Stimulated activated naive CD8-positive, alpha-beta T cell treated with anti-CD3 and anti-CD28 coated beads, Interleukin-15, amount 100 ng/mL, for 72 hours (primary cell): ENCODE results near the gene DGKB.
A peak's percentile ranks its signal among the peaks of the same experiment; 100 is the strongest.

Source experiments
- ATAC-seq: fragments of 150-1000 bp; cut with Tn5 transposase; 2 replicates; pipeline ENCODE4 v1.10.0; 2021; ENCODE audit warnings: mild to moderate bottlenecking, moderate library complexity
- DNase-seq, 2 donors: peaks; one replicate each; pipeline ENCODE4 v3.0.0; 2021 to 2022
- H3K27ac Mint-ChIP-seq, 2 donors: one replicate each; pipeline ENCODE4 v1.8.0; 2022; ENCODE audit warnings: mild to moderate bottlenecking in 2 of 2, mixed read lengths in 2 of 2, moderate library complexity in 2 of 2
- H3K27me3 Mint-ChIP-seq: one replicate; pipeline ENCODE4 v1.8.0; 2022; ENCODE audit warnings: mixed read lengths
- H3K4me1 Mint-ChIP-seq: one replicate; pipeline ENCODE4 v1.8.0; 2022; ENCODE audit warnings: mild to moderate bottlenecking, mixed read lengths
- H3K4me3 Mint-ChIP-seq, 2 donors: one replicate each; pipeline ENCODE4 v1.8.0; 2022; ENCODE audit warnings: mild to moderate bottlenecking in 2 of 2, mixed read lengths in 2 of 2, moderate library complexity in 1 of 2
- H3K9me3 Mint-ChIP-seq, 2 donors: one replicate each; pipeline ENCODE4 v1.8.0; 2022; ENCODE audit warnings: mixed read lengths in 2 of 2

DGKB gene

DNA sequence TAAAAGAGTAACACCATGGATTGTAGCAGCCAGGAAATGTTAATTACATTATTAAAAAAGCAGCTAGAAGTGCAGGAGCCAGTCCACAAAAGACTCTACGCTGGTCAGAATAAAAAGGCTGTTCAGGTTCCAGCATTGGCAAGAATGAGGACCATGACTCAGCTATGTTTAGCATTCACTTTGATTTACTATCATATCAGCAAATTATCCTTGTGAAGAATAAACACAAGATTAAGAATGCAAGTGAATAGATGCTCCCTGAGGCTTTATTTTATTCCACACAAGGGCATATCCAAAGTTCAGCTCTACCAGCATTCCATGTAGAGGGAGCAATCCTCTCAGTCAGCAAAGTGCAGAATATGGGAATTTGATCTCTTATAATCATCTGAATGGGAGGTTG lies 13.6 kb downstream of the DGKB start:
- no peaks in the 10 kb centered on the region for H3K4me1 Mint-ChIP-seq
- no peak overlapping the region for H3K27ac Mint-ChIP-seq
- H3K27me3 Mint-ChIP-seq = no peaks in the 10 kb centered on the region

GRCh38 chr7:14886533-14886932 lies 16.0 kb downstream of the DGKB start:
- H3K4me3 Mint-ChIP-seq = no peak overlapping the region
- no peaks in the 10 kb centered on the region for H3K4me1 Mint-ChIP-seq

More for the DNA sequence above, 13.6 kb downstream of the DGKB start:
- DNase-seq = no peak
- H3K4me3 Mint-ChIP-seq = no peak overlapping the region
- no peak for ATAC-seq
- H3K9me3 Mint-ChIP-seq = no peaks in the 10 kb centered on the region

GRCh38 chr7:14875941-14876587 lies 26.5 kb downstream of the DGKB start:
- Mint-ChIP-seq H3K27ac (no peak overlapping the region), H3K9me3 (no peaks in the 10 kb centered on the region), H3K27me3 (no peaks in the 10 kb centered on the region), H3K4me3 (no peak overlapping the region), H3K4me1 (no peaks in the 10 kb centered on the region)
- ATAC-seq = no peak
- no peak for DNase-seq

More at GRCh38 chr7:14886533-14886932, 16.0 kb downstream of the DGKB start:
- no peaks in the 10 kb centered on the region for H3K27me3 Mint-ChIP-seq
- DNase-seq (no peak), ATAC-seq (no peak)
- no peak overlapping the region for H3K27ac Mint-ChIP-seq
- no peaks in the 10 kb centered on the region for H3K9me3 Mint-ChIP-seq

DNA sequence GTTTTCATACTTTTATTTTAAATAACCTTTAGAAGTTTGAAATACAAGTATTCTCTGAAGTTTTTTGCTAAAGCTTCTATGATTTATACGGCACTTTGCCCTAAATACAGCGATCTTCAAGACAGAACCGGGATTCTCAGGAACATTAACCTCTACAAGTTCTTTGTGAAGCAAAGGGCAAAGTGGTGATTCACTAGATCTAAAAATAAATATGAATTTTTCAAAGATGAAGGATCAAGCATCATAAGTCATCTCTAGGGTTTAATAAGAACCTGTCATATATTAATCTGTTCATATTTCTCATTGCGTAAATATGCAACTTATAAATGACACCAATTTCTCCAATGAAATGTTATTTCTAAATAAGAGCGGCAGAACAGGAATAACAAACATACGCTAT lies 30.7 kb downstream of the DGKB start:
- no peaks in the 10 kb centered on the region for H3K9me3 Mint-ChIP-seq
- H3K4me3 Mint-ChIP-seq = no peak overlapping the region
- H3K27me3 Mint-ChIP-seq = no peaks in the 10 kb centered on the region
- no peak overlapping the region for H3K27ac Mint-ChIP-seq
- DNase-seq (no peak), ATAC-seq (no peak)
- H3K4me1 Mint-ChIP-seq = no peaks in the 10 kb centered on the region

- H3K4me1 Mint-ChIP-seq = no peaks in the 10 kb centered on the region
Observed at GRCh38 chr7:14870394-14870793, 32.2 kb downstream of the DGKB start.

DNA sequence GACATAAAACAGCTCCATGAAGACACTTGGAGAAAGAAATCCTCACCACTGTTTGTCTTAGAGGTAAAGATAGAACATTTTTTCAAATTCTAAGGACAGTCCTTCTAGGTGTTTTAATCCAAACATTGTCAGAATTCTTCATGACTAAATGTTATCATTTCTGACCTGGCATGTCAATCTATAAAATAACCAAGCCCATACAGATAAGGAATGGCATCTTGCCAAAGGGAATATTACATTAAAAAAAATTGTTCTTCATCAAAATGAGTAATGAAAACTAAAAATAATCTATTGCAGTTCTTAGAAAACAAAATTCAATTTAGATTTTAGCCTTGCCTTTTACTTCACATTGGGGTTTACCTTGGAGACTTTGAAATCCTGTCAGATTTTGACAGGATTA lies 33.6 kb downstream of the DGKB start:
- Mint-ChIP-seq H3K9me3 (peaks cover 0 to 5% of the 10 kb centered on the region in 2 donors), H3K27ac (no peak overlapping the region), H3K27me3 (no peaks in the 10 kb centered on the region), H3K4me1 (no peaks in the 10 kb centered on the region), H3K4me3 (no peak overlapping the region)
- DNase-seq (no peak), ATAC-seq (no peak)

More at GRCh38 chr7:14870394-14870793, 32.2 kb downstream of the DGKB start:
- Mint-ChIP-seq H3K4me3 (no peak overlapping the region), H3K27ac (no peak overlapping the region), H3K27me3 (no peaks in the 10 kb centered on the region), H3K9me3 (peaks cover 0 to 2% of the 10 kb centered on the region in 2 donors)
- DNase-seq = no peak
- no peak for ATAC-seq

DNA sequence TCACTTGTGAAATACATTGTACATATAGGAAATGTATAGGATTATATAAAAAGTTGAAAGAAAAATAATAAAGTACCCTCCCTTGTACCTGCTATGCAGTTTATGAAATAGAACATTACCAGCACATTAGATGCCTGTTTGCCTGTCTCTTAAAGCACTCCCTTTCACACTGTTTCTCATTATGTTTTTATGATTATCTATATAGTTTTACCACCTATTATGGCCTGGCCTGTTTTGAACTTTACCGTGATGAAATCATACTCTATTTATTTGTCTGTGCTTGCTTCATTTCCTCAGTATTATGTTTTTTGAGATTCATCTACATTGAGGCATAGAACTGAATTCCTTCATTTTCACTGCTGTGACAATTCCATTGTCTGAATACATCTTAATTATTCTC lies 41.1 kb downstream of the DGKB start:
- Mint-ChIP-seq H3K27me3 (no peaks in the 10 kb centered on the region), H3K4me3 (no peak overlapping the region)
- ATAC-seq = no peak

DNA sequence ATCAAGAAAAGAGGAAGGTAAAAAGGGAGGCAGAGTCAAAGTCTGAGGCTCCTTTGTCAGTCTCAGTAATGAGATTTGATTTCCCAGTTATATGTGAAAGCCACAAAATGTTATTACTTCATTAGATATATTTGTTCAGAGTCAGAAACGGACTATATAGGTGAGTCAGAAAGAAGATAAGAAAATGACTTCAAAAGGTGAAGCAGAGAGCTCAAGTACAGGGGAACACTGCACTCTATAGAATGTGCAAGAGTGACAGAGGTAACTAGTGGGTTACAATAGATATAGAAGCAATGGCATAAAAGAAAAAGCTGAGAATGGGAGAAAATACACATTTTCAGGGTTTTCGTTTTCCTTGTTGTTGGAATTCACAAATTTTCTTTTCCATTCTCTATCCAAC lies 43.3 kb downstream of the DGKB start:
- Mint-ChIP-seq H3K27me3 (no peaks in the 10 kb centered on the region), H3K9me3 (no peaks in the 10 kb centered on the region), H3K4me1 (no peaks in the 10 kb centered on the region), H3K4me3 (no peak overlapping the region), H3K27ac (no peak overlapping the region)
- DNase-seq (no peak), ATAC-seq (no peak)

More for the DNA sequence above, 41.1 kb downstream of the DGKB start:
- Mint-ChIP-seq H3K27ac (no peak overlapping the region), H3K9me3 (peaks cover 0 to 5% of the 10 kb centered on the region in 2 donors), H3K4me1 (no peaks in the 10 kb centered on the region)
- DNase-seq = no peak

DNA sequence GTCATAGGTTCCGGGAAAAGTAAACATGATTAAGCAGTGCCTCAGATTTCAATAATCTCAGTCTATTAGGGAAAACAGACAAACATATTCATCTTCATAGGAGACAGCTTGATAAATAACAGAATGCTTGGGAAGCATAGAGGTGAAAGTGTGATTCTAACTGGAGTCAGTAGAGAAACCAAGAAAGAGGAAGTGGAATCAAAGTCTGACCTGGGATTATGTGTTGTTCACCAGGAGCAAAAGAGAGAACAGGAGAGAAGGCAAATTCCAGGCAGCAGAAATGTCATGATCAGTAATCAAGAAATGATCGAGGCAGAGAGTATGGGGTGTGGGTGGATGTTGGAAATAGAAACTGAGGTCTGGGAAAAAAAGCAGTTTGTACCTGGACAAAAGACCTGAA lies 43.7 kb downstream of the DGKB start:
- no peak overlapping the region for H3K27ac Mint-ChIP-seq
- H3K4me1 Mint-ChIP-seq = no peaks in the 10 kb centered on the region
- no peak overlapping the region for H3K4me3 Mint-ChIP-seq
- no peak for ATAC-seq
- H3K9me3 Mint-ChIP-seq = no peaks in the 10 kb centered on the region
- DNase-seq = no peak
- no peaks in the 10 kb centered on the region for H3K27me3 Mint-ChIP-seq

GRCh38 chr7:14858410-14858809 lies 44.1 kb downstream of the DGKB start:
- ATAC-seq = no peak
- H3K9me3 Mint-ChIP-seq = no peaks in the 10 kb centered on the region
- H3K27me3 Mint-ChIP-seq = no peaks in the 10 kb centered on the region
- DNase-seq = no peak
- no peak overlapping the region for H3K4me3 Mint-ChIP-seq
- no peak overlapping the region for H3K27ac Mint-ChIP-seq
- H3K4me1 Mint-ChIP-seq = no peaks in the 10 kb centered on the region

- H3K9me3 Mint-ChIP-seq = peaks cover 0 to under 1% of the 10 kb centered on the region in 2 donors
- no peak overlapping the region for H3K27ac Mint-ChIP-seq
- no peak for DNase-seq
- no peak overlapping the region for H3K4me3 Mint-ChIP-seq
- no peak for ATAC-seq
- H3K27me3 Mint-ChIP-seq = no peaks in the 10 kb centered on the region
- H3K4me1 Mint-ChIP-seq = no peaks in the 10 kb centered on the region
Observed at GRCh38 chr7:14855033-14855794, 47.3 kb downstream of the DGKB start.

GRCh38 chr7:14854471-14854870 lies 48.1 kb downstream of the DGKB start:
- DNase-seq (no peak), ATAC-seq (no peak)
- Mint-ChIP-seq H3K27me3 (no peaks in the 10 kb centered on the region), H3K4me1 (no peaks in the 10 kb centered on the region), H3K4me3 (no peak overlapping the region), H3K27ac (no peak overlapping the region), H3K9me3 (peaks cover 0 to 8% of the 10 kb centered on the region in 2 donors)

GRCh38 chr7:14851610-14852009 lies 50.9 kb downstream of the DGKB start:
- H3K4me1 Mint-ChIP-seq = no peaks in the 10 kb centered on the region
- H3K27ac Mint-ChIP-seq = no peak overlapping the region
- DNase-seq = no peak
- no peaks in the 10 kb centered on the region for H3K27me3 Mint-ChIP-seq
- no peak for ATAC-seq
- H3K4me3 Mint-ChIP-seq = no peak overlapping the region
- H3K9me3 Mint-ChIP-seq = peaks cover 0 to 9% of the 10 kb centered on the region in 2 donors

GRCh38 chr7:14850039-14850438 lies 52.5 kb downstream of the DGKB start:
- ATAC-seq (no peak), DNase-seq (no peak)
- Mint-ChIP-seq H3K9me3 (peaks cover 0 to 9% of the 10 kb centered on the region in 2 donors), H3K4me3 (no peak overlapping the region), H3K4me1 (no peaks in the 10 kb centered on the region), H3K27ac (peak overlapping the region in 1 of 2 donors; percentile 8), H3K27me3 (no peaks in the 10 kb centered on the region)

DNA sequence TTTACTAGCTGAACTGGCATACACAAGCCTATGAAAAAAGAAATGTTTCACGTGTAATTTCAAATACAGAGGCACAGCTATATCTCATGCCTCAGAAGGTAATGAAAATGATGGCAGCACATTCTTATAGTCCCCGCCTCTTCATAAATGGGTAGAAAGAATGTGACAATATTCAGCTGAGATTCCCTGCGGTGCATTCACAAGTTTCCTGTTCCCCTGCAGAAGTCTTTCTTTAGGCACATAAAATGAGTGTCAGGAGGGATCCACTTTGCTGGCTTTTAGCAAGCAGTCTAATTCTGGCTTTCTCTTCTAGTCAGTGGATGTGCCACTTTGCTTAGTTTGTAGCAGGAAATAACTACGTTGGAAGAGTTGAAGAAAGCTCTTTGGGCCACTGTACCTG lies 56.1 kb downstream of the DGKB start:
- Mint-ChIP-seq H3K4me3 (no peak overlapping the region), H3K9me3 (peaks cover 0 to 9% of the 10 kb centered on the region in 2 donors), H3K27me3 (no peaks in the 10 kb centered on the region), H3K4me1 (no peaks in the 10 kb centered on the region), H3K27ac (no peak overlapping the region)
- ATAC-seq (no peak), DNase-seq (no peak)

DNA sequence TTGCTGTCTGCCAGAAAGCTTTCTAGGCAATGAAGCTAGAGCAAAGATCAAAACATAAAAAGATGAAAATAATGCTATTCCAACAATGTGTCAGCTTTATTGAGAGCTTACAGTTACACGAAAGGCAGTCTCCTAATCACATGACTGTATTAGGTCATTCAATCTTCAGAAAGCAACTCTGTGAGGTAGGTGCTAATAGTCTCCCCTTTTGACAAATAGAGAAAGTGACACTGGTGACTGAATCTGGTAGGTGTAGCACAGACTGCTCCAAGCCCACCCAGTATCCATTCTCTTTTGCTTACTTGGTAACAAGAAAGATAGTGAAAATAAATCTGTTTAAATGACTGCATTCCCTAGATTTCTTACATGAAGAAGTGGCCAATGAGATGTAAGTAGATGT lies 58.8 kb downstream of the DGKB start:
- Mint-ChIP-seq H3K9me3 (peaks cover 4 to 5% of the 10 kb centered on the region in 2 donors), H3K4me3 (no peak overlapping the region), H3K27me3 (no peaks in the 10 kb centered on the region), H3K4me1 (no peaks in the 10 kb centered on the region), H3K27ac (no peak overlapping the region)
- DNase-seq = no peak
- ATAC-seq = no peak
